ENCODE measurements around the gene DMXL1.

Gene DMXL1

GRCh38 chr5:119076080-119076479, 5.2 kb downstream of the DMXL1 start:
- no peak for DNase-seq (ENCODE audit: low read depth in 1 of 2, low spot score in 1 of 2)
- in situ Hi-C loops (cut with HindIII; ENCODE audit: low pct_unique_long_range_greater_than_20kb, low sequenced_read_pairs): no loop called here
- no peak for TF ChIP-seq JUND (IDR thresholded peaks at IDR 0.05; ENCODE audit: low read depth)

GRCh38 chr5:119077444-119077843, 6.6 kb downstream of the DMXL1 start:
- DNase-seq (ENCODE audit: low read depth in 1 of 2, low spot score in 1 of 2): no peak
- in situ Hi-C loops (cut with HindIII; ENCODE audit: low pct_unique_long_range_greater_than_20kb, low sequenced_read_pairs): no loop called here
- no peak for TF ChIP-seq JUND (IDR thresholded peaks at IDR 0.05; ENCODE audit: low read depth)

GRCh38 chr5:119078071-119078846, 7.4 kb downstream of the DMXL1 start:
- in situ Hi-C loops (cut with HindIII; ENCODE audit: low pct_unique_long_range_greater_than_20kb, low sequenced_read_pairs): no loop called here
- no peak for DNase-seq (ENCODE audit: low read depth in 1 of 2, low spot score in 1 of 2)
- no peak for TF ChIP-seq JUND (IDR thresholded peaks at IDR 0.05; ENCODE audit: low read depth)

- in situ Hi-C loops (cut with HindIII; ENCODE audit: low pct_unique_long_range_greater_than_20kb, low sequenced_read_pairs): no loop called here
Measured at GRCh38 chr5:119078861-119079260, 8.0 kb downstream of the DMXL1 start.

GRCh38 chr5:119079318-119079921, 8.5 kb downstream of the DMXL1 start:
- DNase-seq (ENCODE audit: low read depth in 1 of 2, low spot score in 1 of 2): no peak
- in situ Hi-C loops (cut with HindIII; ENCODE audit: low pct_unique_long_range_greater_than_20kb, low sequenced_read_pairs): no loop called here
- no peak for TF ChIP-seq JUND (IDR thresholded peaks at IDR 0.05; ENCODE audit: low read depth)

More at GRCh38 chr5:119078861-119079260, 8.0 kb downstream of the DMXL1 start:
- no peak for TF ChIP-seq JUND (IDR thresholded peaks at IDR 0.05; ENCODE audit: low read depth)
- DNase-seq (ENCODE audit: low read depth in 1 of 2, low spot score in 1 of 2): no peak

- in situ Hi-C loops (cut with HindIII; ENCODE audit: low pct_unique_long_range_greater_than_20kb, low sequenced_read_pairs): no loop called here
- peak in 1 of 2 experiments; percentile 15 for DNase-seq (ENCODE audit: low read depth in 1 of 2, low spot score in 1 of 2)
- TF ChIP-seq JUND (IDR thresholded peaks at IDR 0.05; ENCODE audit: low read depth): no peak
Measured at GRCh38 chr5:119080936-119081335, 10.0 kb downstream of the DMXL1 start.

- peak in 1 of 2 experiments; percentile 18 for DNase-seq (ENCODE audit: low read depth in 1 of 2, low spot score in 1 of 2)
- TF ChIP-seq JUND (IDR thresholded peaks at IDR 0.05; ENCODE audit: low read depth): no peak
- in situ Hi-C loops (cut with HindIII; ENCODE audit: low pct_unique_long_range_greater_than_20kb, low sequenced_read_pairs): no loop called here
Measured at GRCh38 chr5:119082691-119083090, 11.8 kb downstream of the DMXL1 start.

- in situ Hi-C loops (cut with HindIII; ENCODE audit: low pct_unique_long_range_greater_than_20kb, low sequenced_read_pairs): no loop called here
- DNase-seq (ENCODE audit: low read depth in 1 of 2, low spot score in 1 of 2): no peak
Measured at GRCh38 chr5:119083679-119084078, 12.8 kb downstream of the DMXL1 start.

GRCh38 chr5:119088438-119088837, 17.6 kb downstream of the DMXL1 start:
- peak in 1 of 2 experiments; percentile 19 for DNase-seq (ENCODE audit: low read depth in 1 of 2, low spot score in 1 of 2)
- no peak for TF ChIP-seq JUND (IDR thresholded peaks at IDR 0.05; ENCODE audit: low read depth)
- in situ Hi-C loops (cut with HindIII; ENCODE audit: low pct_unique_long_range_greater_than_20kb, low sequenced_read_pairs): no loop called here

More at GRCh38 chr5:119083679-119084078, 12.8 kb downstream of the DMXL1 start:
- TF ChIP-seq JUND (IDR thresholded peaks at IDR 0.05; ENCODE audit: low read depth): no peak

GRCh38 chr5:119095611-119096010, 24.7 kb downstream of the DMXL1 start:
- in situ Hi-C loops (cut with HindIII; ENCODE audit: low pct_unique_long_range_greater_than_20kb, low sequenced_read_pairs): no loop called here
- DNase-seq (ENCODE audit: low read depth in 1 of 2, low spot score in 1 of 2): no peak
- TF ChIP-seq JUND (IDR thresholded peaks at IDR 0.05; ENCODE audit: low read depth): no peak

GRCh38 chr5:119105971-119106370, 35.1 kb downstream of the DMXL1 start:
- in situ Hi-C loops (cut with HindIII; ENCODE audit: low pct_unique_long_range_greater_than_20kb, low sequenced_read_pairs): no loop called here
- TF ChIP-seq JUND (IDR thresholded peaks at IDR 0.05; ENCODE audit: low read depth): no peak

GRCh38 chr5:119112151-119112550, 41.3 kb downstream of the DMXL1 start:
- in situ Hi-C loops (cut with HindIII; ENCODE audit: low pct_unique_long_range_greater_than_20kb, low sequenced_read_pairs): no loop called here
- DNase-seq (ENCODE audit: low read depth in 1 of 2, low spot score in 1 of 2): no peak
- no peak for TF ChIP-seq JUND (IDR thresholded peaks at IDR 0.05; ENCODE audit: low read depth)

More at GRCh38 chr5:119105971-119106370, 35.1 kb downstream of the DMXL1 start:
- DNase-seq (ENCODE audit: low read depth in 1 of 2, low spot score in 1 of 2): no peak

GRCh38 chr5:119117237-119117636, 46.4 kb downstream of the DMXL1 start:
- DNase-seq (ENCODE audit: low read depth in 1 of 2, low spot score in 1 of 2): no peak
- TF ChIP-seq JUND (IDR thresholded peaks at IDR 0.05; ENCODE audit: low read depth): no peak
- in situ Hi-C loops (cut with HindIII; ENCODE audit: low pct_unique_long_range_greater_than_20kb, low sequenced_read_pairs): no loop called here

All from T47D (cell line).